Testis (tissue), 3 donors: Measurements from ENCODE around the gene PAGE4. TPM values are rescaled to one million over a fixed set of nuclear protein-coding genes. Genes with fewer than 3 reads are reported as not detected.

Source experiments
- DNase-seq: peaks from one replicate; pipeline ENCODE4 v3.0.0-alpha.2; 2019
- H3K27ac ChIP-seq, 2 donors: fragments of 200-600 bp; sonication (generic); one replicate each; pipeline ENCODE4 v1.5.1; 2019
- H3K27me3 ChIP-seq: fragments of 200-600 bp; sonication (generic); one replicate; pipeline ENCODE4 v1.5.1; 2019
- H3K36me3 ChIP-seq: fragments of 200-600 bp; sonication (generic); one replicate; pipeline ENCODE4 v1.5.1; 2017; ENCODE audit warnings: low read depth; ENCODE audit errors: missing control alignments
- H3K4me1 ChIP-seq: fragments of 200-600 bp; sonication (generic); one replicate; pipeline ENCODE4 v1.5.1; 2019
- H3K4me3 ChIP-seq, 2 donors: fragments of 200-600 bp; sonication (generic); one replicate each; pipeline ENCODE4 v1.5.1; 2017 to 2019
- H3K9me3 ChIP-seq: fragments of 200-600 bp; sonication (generic); one replicate; pipeline ENCODE4 v1.5.1; 2017
- CTCF ChIP-seq, 3 experiments: fragments of 450-650 bp in 2 of 3; fragments of 200-600 bp in 1 of 3; sonication (generic) in 1 of 3; IDR thresholded peaks; one replicate each; pipeline ENCODE4 v1.5.1; 2016 to 2019; ENCODE audit warnings: antibody characterized with exemption in 3 of 3, mild to moderate bottlenecking in 2 of 3, moderate library complexity in 1 of 3
- POLR2A ChIP-seq: fragments of 450-650 bp; IDR thresholded peaks from one replicate; pipeline ENCODE4 v1.6.1; 2017; ENCODE audit warnings: antibody characterized with exemption, mild to moderate bottlenecking, moderate library complexity
- WGBS, 2 donors: methylation state at CpG; one replicate each; pipeline ENCODE4 v1.1.5; 2018; 5-methylcytosine and 5-hydroxymethylcytosine counted together
- intact Hi-C: fragments of 100-400 bp; cut with DNase I; formaldehyde crosslinking; loops from one replicate; pipeline ENCODE4 v1.15.1; 2023; ENCODE audit warnings: low total_unique reads
- polyA plus RNA-seq: library from polyadenylated mRNA; stranded (reverse); fragments of 350-450 nt; fragmentation: Illumina TruSeq; extraction: RNeasy Lipid Tissue Mini Kit (QIAGEN cat#74804); gene quantifications from one replicate; pipeline ENCODE4 v1.2.3, GENCODE V29; 2014; ENCODE audit warnings: low read depth, low replicate concordance; ENCODE audit not compliant: insufficient read depth
- total RNA-seq, 2 donors: library from RNA; depleted of rRNA; stranded (reverse); fragments of >200 nt; gene quantifications; one replicate each; pipeline ENCODE4 v1.2.3, GENCODE V29; 2016

The PAGE4 gene
- total and polyA plus RNA-seq, 3 donors from 2014 or later, result 0.94 to 31.7 (median 1.8) TPM

GRCh38 chrX:49877397-49878101, 48.4 kb downstream of the PAGE4 start:
- intact Hi-C loops, result no loop called here

DNA sequence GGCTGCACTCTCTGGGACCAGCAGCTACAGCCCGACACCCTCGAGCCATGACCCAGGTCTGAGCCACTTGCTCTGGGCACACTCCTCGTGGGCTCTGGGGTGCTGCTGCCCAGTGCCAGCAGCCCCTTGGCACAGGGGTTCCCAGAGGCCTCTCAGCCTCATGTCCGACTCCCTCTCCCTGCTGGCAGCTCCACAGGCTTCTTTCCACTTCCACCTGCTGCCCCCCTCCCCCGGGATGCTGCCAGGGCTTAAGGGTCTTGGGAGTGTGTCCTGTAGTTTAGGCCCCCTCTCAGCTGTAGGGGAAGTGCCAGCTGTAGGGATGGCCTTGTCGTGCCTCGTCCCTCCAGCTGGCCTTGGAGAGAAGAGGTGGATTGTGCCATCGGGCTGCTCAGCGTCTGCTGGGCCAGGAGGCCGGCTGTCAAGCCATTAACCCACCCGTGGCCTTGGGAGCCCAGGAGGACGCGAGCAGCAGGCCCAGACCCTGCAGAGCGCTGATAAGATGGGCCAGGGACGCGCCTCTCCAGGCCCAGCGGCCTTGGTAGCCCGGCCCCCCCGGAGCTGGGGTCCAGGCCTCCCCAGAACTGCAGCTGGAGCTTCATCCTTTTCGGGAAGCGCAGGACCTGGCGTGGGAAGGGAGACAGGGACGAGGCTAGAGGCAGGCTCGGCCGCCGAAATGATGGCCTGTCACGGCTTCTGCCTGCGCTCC, 49.2 kb downstream of the PAGE4 start:
- Histone ChIP-seq H3K9me3 (no peaks in the 10 kb centered on the region), H3K36me3 (no peaks in the 10 kb centered on the region), H3K27ac (peak overlapping the region; percentile 77 to 84), H3K27me3 (no peaks in the 10 kb centered on the region), H3K4me3 (peak overlapping the region; percentile 57 to 69), H3K4me1 (peaks cover 5% of the 10 kb centered on the region)
- peak; percentile 13 for DNase-seq
- intact Hi-C loops, result no loop called here
- WGBS, 2 donors, result 4% methylated on average over 21 of the region's 28 CpGs; no CpG with 5 or more reads in 1 of the 2 donors
- TF ChIP-seq POLR2A (no peak), CTCF (IDR thresholded peaks at IDR 0.05) (no peak)

More at GRCh38 chrX:49877397-49878101, 48.4 kb downstream of the PAGE4 start:
- H3K4me1 ChIP-seq, result peaks cover 5% of the 10 kb centered on the region
- no peak overlapping the region for H3K4me3 ChIP-seq
- H3K27me3 ChIP-seq, result no peaks in the 10 kb centered on the region
- no peak for DNase-seq
- 54 to 80% methylated on average over 1 to 5 of the region's 5 CpGs for WGBS, 2 donors
- TF ChIP-seq POLR2A, result no peak
- TF ChIP-seq CTCF (IDR thresholded peaks at IDR 0.05), result no peak
- no peaks in the 10 kb centered on the region for H3K36me3 ChIP-seq
- peak overlapping the region; percentile 77 to 84 for H3K27ac ChIP-seq
- H3K9me3 ChIP-seq, result no peaks in the 10 kb centered on the region

DNA sequence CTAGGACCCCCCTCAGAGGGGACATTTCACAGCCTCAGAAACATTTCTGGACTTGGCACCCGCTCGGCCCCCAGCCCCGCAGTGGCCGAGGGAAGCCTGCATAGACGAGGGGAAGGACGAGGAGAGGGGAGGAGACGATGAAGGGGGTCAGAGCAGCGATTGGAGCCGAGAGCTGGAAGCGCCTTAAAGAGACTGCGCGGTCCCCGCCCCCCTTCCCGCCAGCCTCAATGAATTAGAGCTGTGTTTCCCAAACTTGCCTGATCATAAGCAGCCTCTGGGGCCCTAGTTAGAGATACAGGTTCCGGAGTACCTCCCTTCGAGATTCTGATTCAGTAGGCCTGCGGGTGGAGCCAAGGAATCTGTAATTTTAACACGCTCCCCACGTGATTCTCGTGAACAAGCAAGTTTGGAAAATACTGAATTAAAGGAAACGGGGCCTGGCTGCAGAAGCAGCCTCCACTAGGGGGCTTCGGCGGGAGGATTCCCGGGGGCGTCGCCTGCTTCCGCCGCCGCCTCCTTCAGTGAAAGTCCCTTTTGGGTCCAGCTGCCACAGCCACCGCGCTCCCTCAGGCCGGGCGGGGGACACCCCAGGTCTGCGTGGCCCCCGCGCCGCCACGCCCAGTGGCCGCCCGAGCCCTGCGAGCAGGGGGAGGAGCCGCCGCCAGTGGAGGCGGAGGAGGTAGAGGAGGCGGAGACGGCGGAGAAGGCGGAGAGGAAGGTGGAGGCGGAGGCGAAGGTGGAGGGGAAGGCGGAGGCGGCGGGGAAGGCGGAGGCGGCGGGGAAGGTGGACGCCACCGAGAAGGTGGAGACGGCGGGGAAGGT, 49.9 kb downstream of the PAGE4 start, which contains the start of gene USP27X:
Gene USP27X, plus strand, starts transcription at position 651 of the 822 bp plus-strand sequence. CDS start 824 bp downstream, outside the sequence.
- no peaks in the 10 kb centered on the region for H3K9me3 ChIP-seq
- peak; percentile 86 for DNase-seq
- intact Hi-C loops, result no loop called here
- peaks cover 5% of the 10 kb centered on the region for H3K4me1 ChIP-seq
- peak within 1 kb of the TSS; percentile 57 to 69 for H3K4me3 ChIP-seq
- TF ChIP-seq POLR2A (no peak), CTCF (IDR thresholded peaks at IDR 0.05) (peak; percentile 26 to 46 (median 36))
- WGBS, 2 donors, result 1 to 2% methylated on average over 11 to 56 of the region's 60 CpGs
- H3K27me3 ChIP-seq, result no peaks in the 10 kb centered on the region
- H3K36me3 ChIP-seq, result no peaks in the 10 kb centered on the region
- peak within 1 kb of the TSS; percentile 77 to 84 for H3K27ac ChIP-seq

- Histone ChIP-seq H3K4me3 (peak overlapping the region; percentile 57 to 69), H3K27ac (peak overlapping the region; percentile 77 to 84), H3K27me3 (no peaks in the 10 kb centered on the region), H3K9me3 (no peaks in the 10 kb centered on the region), H3K4me1 (peaks cover 5% of the 10 kb centered on the region), H3K36me3 (no peaks in the 10 kb centered on the region)
- WGBS, 2 donors, result 0 to 18% methylated on average over 7 to 11 of the region's 55 CpGs
- no peak for TF ChIP-seq POLR2A
- TF ChIP-seq CTCF (IDR thresholded peaks at IDR 0.05), result no peak
- intact Hi-C loops, result no loop called here
- no peak for DNase-seq
Measured at GRCh38 chrX:49879656-49880277, 50.7 kb downstream of the PAGE4 start.
